GM18907 (cell line): ENCODE results near the gene SH3PXD2A.

Experiments used
- ATAC-seq: cut with Tn5 transposase; IDR thresholded peaks from one replicate; pipeline ENCODE4 v1.9.1; 2021; ENCODE audit warnings: mild to moderate bottlenecking, moderate library complexity; ENCODE audit not compliant: unreplicated experiment

Gene SH3PXD2A, protein sequence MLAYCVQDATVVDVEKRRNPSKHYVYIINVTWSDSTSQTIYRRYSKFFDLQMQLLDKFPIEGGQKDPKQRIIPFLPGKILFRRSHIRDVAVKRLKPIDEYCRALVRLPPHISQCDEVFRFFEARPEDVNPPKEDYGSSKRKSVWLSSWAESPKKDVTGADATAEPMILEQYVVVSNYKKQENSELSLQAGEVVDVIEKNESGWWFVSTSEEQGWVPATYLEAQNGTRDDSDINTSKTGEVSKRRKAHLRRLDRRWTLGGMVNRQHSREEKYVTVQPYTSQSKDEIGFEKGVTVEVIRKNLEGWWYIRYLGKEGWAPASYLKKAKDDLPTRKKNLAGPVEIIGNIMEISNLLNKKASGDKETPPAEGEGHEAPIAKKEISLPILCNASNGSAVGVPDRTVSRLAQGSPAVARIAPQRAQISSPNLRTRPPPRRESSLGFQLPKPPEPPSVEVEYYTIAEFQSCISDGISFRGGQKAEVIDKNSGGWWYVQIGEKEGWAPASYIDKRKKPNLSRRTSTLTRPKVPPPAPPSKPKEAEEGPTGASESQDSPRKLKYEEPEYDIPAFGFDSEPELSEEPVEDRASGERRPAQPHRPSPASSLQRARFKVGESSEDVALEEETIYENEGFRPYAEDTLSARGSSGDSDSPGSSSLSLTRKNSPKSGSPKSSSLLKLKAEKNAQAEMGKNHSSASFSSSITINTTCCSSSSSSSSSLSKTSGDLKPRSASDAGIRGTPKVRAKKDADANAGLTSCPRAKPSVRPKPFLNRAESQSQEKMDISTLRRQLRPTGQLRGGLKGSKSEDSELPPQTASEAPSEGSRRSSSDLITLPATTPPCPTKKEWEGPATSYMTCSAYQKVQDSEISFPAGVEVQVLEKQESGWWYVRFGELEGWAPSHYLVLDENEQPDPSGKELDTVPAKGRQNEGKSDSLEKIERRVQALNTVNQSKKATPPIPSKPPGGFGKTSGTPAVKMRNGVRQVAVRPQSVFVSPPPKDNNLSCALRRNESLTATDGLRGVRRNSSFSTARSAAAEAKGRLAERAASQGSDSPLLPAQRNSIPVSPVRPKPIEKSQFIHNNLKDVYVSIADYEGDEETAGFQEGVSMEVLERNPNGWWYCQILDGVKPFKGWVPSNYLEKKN

DNA sequence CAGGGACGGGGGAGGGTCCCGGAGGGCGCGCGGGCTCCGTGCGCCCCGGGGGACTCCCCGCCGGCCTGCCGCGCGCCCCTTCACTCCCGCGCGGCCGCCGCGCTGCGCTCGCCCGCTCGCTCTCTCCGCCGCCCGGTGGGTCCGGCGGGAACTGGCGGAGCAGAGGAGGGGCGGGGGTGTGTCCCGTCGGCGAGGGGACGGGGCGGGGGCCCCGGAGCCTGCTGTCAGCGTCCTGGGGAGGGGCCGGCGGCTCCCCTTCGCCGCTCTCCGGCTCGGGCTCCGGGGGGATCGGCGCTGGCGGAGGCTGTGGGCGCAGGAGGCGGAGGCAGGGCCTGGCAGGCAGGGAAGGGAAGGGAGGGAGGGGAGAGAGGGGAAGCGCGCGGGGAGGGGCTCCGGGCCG lies at the start of gene SH3PXD2A:
SH3PXD2A (minus strand) TSS at position 153 of the 400 bp plus-strand sequence. CDS start 310 bp downstream, outside the sequence.
- no peak for ATAC-seq

DNA sequence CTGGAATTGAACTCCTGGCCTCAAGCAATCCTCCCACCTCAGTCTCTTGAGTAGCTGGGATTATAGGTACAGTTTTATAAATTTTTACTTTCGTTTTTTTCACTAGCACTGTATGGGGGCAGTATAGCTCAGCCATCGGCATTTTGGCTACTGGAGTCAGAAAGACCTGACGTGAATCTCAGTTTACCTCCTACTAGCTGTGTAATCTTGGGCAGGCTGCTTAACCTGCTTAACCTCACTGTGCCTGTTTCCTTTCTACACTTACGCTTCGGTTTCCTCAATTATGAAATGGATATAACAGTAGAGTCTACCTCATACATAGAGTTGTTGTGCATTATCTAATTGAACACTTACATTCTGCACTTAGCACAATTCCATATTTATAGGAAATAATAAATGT lies 45.9 kb upstream of the SH3PXD2A start:
- no peak for ATAC-seq

DNA sequence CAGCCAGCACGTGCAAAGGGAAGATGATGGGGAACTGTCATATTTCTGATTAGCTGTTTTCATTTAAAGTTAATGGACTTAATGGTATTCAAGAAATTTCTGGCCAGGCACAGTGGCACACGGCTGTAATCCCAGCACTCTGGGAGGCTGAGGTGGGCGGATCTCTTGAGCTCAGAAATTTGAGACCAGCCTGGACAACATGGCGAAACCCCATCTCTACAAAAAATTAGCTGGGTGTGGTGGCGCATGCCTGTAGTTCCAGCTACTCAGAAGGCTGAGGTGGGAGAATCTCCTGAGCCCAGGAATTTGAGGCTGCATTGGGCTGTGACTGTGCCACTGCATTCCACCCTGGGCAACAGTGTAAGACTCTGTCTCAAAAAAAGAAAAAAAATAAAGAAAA lies 43.9 kb upstream of the SH3PXD2A start:
- ATAC-seq = no peak

DNA sequence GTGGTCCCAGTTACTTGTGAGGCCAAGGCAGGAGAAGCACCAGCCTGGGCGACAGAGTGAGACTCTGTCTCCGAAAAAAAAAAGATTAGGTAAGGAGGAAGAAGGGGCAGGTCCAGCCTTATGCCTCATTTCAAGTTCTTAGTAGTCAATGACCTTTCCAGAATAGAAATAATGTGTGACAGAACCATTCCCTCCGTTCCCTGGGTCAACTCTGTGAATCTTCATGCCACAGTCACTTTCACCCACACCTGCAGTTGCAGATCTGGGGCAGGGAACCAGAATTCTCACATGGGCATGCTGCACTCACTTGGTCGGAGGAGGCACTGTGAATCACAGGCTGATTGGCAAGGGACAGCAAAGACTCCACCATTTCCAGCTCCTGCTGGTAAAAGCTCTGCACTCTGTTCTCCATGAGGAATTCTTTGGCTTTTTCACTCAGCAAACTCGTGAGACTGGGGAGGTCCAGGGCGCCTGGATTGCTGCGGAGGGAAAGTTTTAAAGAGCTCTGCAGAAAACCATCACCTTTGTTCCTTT lies 41.9 kb upstream of the SH3PXD2A start:
- ATAC-seq = no peak

DNA sequence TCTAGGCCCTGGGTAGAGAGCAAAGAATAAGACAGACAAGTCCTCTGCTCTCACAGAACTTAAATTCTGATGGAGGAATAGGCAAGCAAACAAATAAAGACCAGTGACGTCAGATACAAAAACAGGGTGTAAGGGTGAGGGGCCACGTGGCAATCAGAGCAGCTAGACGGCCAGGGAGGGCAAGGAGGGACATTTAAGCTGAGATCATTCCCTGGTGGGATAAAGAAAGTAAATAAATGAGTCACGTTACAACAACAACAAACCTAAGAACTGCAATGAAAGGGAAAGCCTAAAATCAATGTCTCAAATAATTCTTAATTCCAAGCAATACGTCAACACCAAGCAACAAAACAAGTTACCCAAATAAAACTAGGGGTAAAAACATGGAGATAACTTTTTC lies 40.8 kb upstream of the SH3PXD2A start:
- no peak for ATAC-seq

DNA sequence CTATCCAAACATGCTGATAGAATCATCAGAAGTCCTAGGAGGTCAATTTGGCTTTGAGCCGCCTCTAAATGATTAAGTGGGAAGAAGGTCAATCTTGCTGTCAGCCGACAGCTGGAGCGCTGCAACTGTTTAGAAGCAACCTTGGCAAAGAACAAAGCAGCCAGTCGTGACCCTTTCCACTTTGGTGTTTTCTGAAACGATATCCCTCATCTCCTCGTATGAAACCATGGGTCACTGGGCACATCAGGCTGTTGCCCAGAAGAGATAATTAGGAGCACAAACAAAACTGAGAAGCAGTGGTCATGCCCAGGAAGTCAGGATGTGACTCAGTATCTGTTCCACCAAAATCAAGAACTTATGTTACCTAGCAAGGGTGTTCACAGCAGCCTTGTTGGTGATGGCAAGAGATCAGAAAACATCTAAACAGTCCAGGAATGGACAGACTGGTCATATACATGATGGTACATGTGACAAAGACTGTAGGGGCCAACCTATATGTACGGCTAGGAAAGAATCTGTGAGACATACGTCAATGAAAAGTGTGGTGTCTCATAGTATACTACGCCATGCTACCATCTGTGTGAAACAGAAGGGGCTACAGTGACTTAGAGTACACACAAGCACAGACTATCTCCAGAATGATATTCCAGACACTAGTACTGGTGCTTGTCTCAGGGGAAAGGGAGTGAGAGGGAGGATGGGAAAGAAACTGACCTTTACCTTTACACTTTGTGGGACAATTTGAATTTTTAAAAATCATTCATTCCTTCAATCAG lies 40.2 kb upstream of the SH3PXD2A start:
- no peak for ATAC-seq

DNA sequence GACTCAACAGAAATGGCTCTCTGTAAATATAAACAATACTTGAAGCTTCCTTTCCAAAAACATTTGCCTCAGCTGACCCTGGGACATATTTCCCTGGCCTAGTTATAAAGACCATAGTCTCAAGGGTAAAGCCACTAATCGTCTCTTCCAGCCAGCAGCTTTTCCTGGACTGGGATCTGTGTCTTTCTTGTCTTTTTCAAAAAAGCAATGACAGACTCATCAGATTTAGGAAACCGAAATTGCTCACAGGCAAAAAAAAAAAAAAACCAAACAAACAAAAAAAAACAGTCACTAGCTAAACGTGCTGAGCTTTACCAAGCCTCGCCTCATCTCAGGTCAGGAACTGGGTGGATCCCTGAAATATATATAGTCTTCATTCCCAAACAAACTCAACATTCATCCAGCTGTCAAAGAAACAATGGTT lies 39.1 kb upstream of the SH3PXD2A start:
- ATAC-seq = no peak

DNA sequence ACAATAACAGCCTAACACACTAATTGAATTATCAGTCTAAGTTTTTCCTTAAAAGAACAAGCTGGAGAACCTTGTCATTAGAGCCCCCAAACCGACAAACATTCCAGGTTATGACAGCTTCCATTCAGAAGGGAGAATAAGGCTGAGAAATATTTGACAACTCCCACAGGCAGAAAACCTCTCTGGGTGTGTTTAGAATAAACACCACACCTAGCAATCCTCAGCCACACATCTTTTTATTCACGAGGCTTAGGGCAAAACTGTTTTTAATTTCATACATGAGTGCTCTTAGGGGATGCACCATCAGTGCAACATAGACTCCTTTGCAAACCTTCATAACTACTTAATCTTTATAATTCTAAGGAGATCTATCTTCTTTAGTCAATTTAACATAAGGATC lies 38.4 kb upstream of the SH3PXD2A start:
- ATAC-seq = no peak

DNA sequence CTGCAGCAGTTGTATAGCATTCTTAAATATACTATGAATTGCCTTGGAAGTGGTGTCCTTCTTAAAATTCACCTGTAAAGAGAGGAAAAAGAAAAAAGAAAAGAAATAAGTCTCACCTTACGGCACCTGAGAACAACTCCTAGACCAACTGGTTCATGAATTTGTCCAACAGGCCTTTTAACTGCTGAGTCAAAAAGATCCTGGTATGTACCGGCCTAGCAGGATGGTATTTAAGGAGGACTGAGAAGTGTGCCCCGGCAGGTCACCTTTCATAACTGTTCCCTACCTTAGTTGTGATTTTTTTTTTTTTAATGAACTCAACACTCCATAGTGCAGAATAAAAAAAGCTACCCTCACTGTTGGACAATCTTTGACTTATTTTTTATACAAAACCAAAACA lies 36.8 kb upstream of the SH3PXD2A start:
- ATAC-seq = no peak

DNA sequence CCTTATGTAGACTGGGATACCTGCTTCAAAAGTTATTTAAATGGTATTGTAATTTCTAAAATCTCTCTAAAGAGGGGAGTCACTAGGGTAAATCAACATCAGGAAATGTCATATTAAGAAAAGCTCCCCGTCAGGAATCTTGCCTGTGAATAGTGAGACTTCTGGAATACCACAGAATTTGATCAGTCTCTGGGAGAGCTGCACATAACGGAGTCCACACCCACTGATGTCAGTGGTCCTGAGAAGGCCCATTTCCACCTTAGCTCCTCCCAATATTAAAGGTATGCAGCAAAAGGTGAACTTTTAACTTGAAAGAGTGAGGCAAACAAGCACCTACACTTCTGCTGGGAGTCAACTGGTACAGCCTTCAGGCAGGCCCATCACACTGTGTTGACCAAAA lies 35.3 kb upstream of the SH3PXD2A start:
- ATAC-seq = no peak

DNA sequence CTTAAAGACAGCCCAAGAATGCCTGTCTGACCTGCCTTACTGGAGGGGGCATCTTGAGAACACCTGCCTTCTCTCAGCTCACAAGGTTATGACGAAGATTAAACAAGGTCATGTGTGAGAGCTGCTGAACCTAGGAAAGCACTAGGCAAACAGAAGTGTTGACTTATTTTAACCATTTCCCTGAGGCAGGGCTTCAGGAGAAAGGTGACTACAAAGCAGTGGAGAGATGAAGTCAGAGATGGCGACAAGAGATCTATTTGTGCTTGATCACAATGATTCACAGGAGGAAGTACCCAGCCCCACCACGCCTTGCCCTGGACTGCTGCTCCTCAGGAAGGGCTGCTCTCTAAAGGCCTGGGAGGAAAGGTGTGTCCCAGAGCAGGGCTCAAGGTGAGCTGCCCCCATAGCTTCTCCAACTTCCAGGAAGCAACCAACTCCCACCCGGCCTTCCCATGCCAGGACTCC lies 34.9 kb upstream of the SH3PXD2A start:
- ATAC-seq = no peak

DNA sequence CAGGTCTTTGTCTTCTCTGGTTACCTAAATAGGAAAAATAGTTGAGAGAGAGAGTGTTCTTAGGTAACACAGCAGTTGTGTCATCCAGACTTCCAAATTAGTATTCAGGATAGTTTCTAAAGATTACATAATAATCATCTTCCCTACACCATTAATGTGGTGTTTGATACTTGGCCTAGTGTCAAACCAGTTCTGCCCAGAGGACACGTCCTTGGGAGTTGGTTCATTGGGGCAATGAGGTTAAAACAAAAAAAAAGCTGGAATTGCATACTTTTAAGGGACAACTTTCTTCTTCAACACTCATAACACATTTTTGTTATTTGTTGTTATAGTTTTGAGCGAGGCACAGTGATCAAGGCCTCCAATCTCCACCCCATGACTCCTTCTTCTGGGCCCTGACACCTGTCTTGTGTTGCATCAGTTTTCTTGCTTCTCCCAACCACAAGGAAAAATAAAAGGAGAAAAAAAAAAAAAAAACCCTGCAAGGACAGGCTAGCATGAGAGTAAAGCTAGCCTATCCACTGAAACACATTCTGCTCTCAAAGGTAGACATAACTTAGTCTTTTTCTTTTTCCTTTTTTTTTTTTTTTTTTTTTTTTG lies 33.8 kb upstream of the SH3PXD2A start:
- no peak for ATAC-seq

DNA sequence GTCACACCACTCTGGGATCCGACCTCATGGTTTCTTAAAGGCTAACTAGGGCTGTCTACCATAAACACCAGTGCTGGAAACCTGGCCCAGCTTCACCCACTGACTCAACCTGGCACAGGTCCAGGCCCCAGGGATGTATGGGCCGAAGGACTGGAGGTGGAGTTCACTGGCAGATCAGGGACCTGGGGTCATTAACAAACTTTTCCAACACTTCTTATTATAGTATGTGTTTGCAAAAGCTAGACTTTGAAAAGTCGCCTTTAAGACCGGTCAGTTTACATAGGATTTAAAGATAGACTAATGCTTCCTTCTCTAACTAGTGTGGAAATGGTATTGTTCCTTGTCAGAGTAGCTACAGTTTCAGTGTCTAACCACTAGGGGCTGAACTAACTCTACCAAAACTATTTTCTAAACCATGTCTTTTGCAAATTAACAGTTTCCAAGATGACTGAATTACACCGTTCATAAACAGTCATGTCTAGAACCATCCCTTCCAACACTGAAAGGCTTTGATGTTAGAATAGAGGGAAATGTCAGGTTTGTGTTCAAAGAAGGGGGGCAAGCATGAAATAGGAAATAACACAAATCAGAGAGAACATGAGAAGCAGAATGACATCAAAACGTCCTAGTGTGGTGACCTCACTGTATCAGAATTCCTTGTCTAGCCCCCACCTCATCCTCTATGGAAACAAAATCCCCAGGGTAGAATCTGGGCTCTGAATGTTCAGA lies 32.9 kb upstream of the SH3PXD2A start:
- ATAC-seq = peak; percentile 61

DNA sequence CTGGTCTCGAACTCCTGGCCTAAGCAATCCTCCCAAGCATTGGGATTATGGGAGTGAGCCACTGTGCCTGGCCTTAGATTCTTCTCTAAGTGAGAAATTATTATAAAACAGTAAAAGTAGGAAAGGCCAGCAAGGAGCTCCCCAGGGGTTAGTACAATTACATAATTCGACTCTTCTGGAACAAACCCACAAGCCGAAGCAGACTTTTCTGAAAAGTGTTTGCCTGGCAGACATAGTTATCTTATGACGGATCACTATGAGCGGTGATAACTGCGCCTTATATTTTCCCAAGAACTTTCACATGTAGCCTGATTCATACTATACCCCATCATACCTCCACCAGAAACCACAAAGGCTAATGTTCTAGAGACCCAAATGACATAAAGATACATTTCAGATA lies 30.2 kb upstream of the SH3PXD2A start:
- ATAC-seq = no peak

DNA sequence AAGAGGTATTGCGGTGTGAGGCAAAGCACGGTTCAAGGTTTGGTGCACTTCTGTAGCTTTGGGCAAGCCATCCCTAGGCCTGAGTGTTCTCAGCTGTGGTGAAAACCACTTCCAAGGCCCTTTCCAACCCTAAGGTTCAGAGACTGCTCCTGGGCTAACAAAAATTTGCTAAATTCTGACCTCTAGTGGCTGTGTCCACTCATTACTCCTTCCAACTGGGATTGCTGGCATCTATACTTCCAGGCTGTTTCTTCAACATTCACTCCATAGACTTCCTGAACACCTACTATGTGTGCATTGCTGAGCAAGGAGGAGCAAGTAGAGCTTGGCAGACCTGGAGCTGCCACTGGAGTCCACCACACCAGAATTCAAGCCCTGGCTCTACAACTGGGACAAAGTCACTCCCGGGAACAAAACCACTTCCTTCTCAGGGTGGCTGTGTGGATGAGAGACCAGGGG lies 29.3 kb upstream of the SH3PXD2A start:
- no peak for ATAC-seq

DNA sequence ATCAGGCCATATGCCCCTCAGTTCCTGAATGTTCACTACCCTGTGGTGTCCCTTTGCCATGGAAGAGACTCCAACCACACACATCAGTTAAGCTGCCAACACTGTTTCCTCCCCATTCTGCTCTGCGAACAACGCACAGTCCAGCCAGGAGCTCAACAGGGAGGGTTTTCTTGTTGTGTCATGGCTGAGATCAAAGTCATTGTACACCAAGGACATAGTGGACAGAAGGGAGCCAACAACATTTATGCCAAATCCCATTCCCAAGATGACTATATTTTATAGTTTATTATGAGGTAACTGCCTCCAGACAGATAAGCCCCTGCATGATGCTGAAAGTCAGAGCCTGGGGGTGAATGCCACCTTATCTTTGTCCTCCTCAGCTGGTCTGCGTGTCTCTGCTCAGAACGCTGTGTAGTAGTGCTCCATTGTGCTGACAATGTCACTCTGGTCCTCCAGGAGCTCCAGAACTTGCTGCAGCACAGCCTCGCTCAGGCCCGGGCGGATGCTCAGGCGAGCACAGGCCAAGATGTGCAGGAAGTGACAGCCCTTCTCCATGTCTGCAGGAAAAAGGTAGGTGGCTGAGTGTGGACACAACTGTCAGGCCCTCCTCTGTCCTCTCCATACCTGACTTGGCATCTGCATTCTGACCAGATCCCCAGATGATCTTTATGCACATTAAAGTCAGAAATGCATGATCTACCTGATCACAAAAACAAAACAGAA lies 27.1 kb upstream of the SH3PXD2A start:
- ATAC-seq = no peak

DNA sequence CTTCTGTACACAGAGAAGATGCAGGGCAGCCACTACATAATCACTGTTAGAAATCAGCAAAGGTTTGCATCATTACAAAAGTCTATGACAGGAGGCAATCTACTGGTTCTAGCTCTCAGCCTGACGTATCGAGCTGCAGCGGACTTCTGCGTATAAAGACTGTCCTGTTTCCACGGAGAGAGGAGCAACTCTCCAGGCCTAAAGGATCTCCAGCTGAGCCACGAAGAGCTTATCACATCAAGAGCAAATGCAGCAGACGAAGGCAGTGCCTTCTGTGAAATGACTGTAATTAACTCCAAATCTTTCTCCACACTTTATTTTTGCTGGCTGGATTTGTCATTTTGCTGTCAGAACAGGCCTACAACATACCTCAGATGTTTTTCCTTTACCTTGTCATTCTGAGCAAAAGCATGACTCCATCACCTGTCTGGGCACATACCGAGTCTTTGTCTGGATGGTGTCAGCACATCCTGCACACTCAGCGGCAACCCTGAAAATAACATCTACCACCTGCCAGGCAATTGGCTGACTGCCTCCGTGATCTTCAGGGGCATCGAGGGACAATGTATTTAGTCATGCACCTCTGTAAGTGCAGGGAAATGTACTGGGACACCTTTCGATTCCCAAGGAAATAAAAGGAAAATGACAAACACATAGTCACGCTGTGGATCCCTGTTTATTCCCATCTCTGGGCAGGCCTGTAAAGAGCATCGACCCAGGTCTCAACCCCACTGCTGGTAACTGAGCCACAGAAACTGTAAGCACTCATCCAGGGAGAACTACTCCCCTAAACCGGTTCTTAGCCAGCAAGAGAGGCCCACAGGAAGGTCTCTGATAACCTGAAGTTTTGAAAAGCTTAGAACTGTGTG lies 26.3 kb upstream of the SH3PXD2A start:
- no peak for ATAC-seq

DNA sequence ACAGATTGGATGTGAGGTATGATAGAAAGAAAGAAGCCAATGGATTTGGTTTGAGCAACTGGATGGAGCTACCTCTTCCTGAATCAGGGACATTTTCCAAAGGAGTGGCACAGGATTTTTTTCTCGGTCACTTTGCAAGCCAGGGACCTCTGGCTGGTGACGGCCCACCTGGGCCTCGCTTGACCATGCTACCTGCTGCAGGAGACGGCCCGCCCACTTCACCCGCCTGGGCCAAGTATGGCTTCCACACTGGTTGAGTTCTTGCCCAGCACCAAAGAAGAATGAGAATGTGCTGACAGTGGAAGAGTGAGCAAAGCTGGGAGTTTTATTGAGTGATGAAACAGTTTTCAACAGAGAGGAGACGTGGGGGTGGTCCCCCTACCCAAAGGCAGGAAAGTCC lies 24.5 kb upstream of the SH3PXD2A start:
- no peak for ATAC-seq
